Limb (tissue), 2 donors: Measurements from ENCODE around the gene HIC2.
"Not testable (repeated sequence)": the region's sequence is repeated elsewhere in the genome, so short reads cannot be mapped to it uniquely, and the experiment has no call there.

ENCODE experiments used
- DNase-seq, 2 donors: peaks; one replicate each; pipeline ENCODE4 v3.0.0-alpha.2; 2016; ENCODE audit errors: extremely low spot score in 2 of 2

HIC2 gene

GRCh38 chr22:21490556-21490955 is 73.4 kb downstream of the HIC2 start:
- DNase-seq: not testable (repeated sequence)

GRCh38 chr22:21492271-21492670 is 75.1 kb downstream of the HIC2 start:
- not testable (repeated sequence) for DNase-seq

- DNase-seq: not testable (repeated sequence)
These were observed 76.9 kb downstream of the HIC2 start for GRCh38 chr22:21493789-21494782.

- DNase-seq: not testable (repeated sequence)
These were observed 80.8 kb downstream of the HIC2 start for GRCh38 chr22:21497984-21498383.

- not testable (repeated sequence) for DNase-seq
These were observed 81.3 kb downstream of the HIC2 start for GRCh38 chr22:21498489-21498888.

GRCh38 chr22:21499623-21500506 is 82.7 kb downstream of the HIC2 start:
- DNase-seq: not testable (repeated sequence)
